H1 (cell line): ENCODE results near the gene DYNLT2. TPM values are rescaled to one million over a fixed set of nuclear protein-coding genes. Genes with fewer than 3 reads are reported as not detected.

Source experiments
- CTCF ChIA-PET: fragments of 300-600 bp; sonication (Branson Sonifier 250); formaldehyde crosslinking; loops from one replicate; lab custom pipeline; 2021; ENCODE audit not compliant: partially characterized antibody; lab: Charles Lee
- POLR2A ChIA-PET: fragments of 300-600 bp; sonication (Branson Sonifier 250); formaldehyde crosslinking; loops from one replicate; lab custom pipeline; 2021; ENCODE audit warnings: inconsistent platforms; ENCODE audit not compliant: partially characterized antibody; lab: Charles Lee
- DNase-seq, 2 experiments: peaks; one replicate each; pipeline versions ENCODE4 v3.0.0 to v3.0.0-alpha.2; 2010 to 2022; ENCODE audit warnings: low spot score in 2 of 2, low read depth in 1 of 2, mixed read lengths in 1 of 2
- FAIRE-seq: peaks from 2 replicates; lab custom pipeline; 2011; peaks lifted over from hg19 to GRCh38; lab: Jason Lieb, UNC
- H2AFZ ChIP-seq: 2 replicates; pipeline ENCODE4 v1.8.1; 2012; ENCODE audit warnings: low read length, inconsistent platforms
- H2AK5ac ChIP-seq: 2 replicates; pipeline ENCODE4 v1.6.1; 2013; ENCODE audit warnings: low read depth, low read length
- H2BK120ac ChIP-seq: replicated peaks from 2 replicates; pipeline ENCODE3; 2013; ENCODE audit warnings: low read depth, low read length, inconsistent platforms
- H2BK12ac ChIP-seq: 2 replicates; pipeline ENCODE4 v1.6.1; 2013; ENCODE audit warnings: low read depth, low read length
- H2BK15ac ChIP-seq: 2 replicates; pipeline ENCODE4 v1.6.1; 2013; ENCODE audit warnings: low read length
- H2BK20ac ChIP-seq: 2 replicates; pipeline ENCODE4 v1.6.1; 2013; ENCODE audit warnings: low read length
- H2BK5ac ChIP-seq: 2 replicates; pipeline ENCODE4 v1.6.1; 2013; ENCODE audit warnings: low read depth, low read length
- H3K14ac ChIP-seq: 2 replicates; pipeline ENCODE4 v1.6.1; 2013; ENCODE audit warnings: inconsistent platforms; ENCODE audit not compliant: insufficient read length
- H3K18ac ChIP-seq: 2 replicates; pipeline ENCODE4 v1.6.1; 2013; ENCODE audit warnings: low read length; ENCODE audit errors: extremely low read depth
- H3K23ac ChIP-seq: 2 replicates; pipeline ENCODE4 v1.6.1; 2013; ENCODE audit warnings: inconsistent platforms; ENCODE audit not compliant: insufficient read length
- H3K23me2 ChIP-seq: 2 replicates; pipeline ENCODE4 v1.6.1; 2013; ENCODE audit warnings: low read depth, low read length
- H3K27ac ChIP-seq: 2 replicates; pipeline ENCODE4 v1.6.1; 2011; ENCODE audit warnings: low read depth, low read length, inconsistent platforms
- H3K27me3 ChIP-seq, 4 experiments: replicated peaks in 1 of 4; 1 replicate in 1 of 4; 2 replicates in 3 of 4; pipeline versions ENCODE4 v1.6.1 to v1.8.1; 2011 to 2013; ENCODE audit warnings: low read length in 3 of 4, mild to moderate bottlenecking in 3 of 4, inconsistent platforms in 2 of 4, mixed read lengths in 2 of 4, moderate library complexity in 1 of 4; ENCODE audit not compliant: control insufficient read depth in 3 of 4, insufficient read depth in 3 of 4; ENCODE audit errors: extremely low read depth in 1 of 4
- H3K36me3 ChIP-seq, 4 experiments: 2 replicates each; pipeline versions ENCODE4 v1.6.1 to v1.8.1; 2011 to 2013; ENCODE audit warnings: mild to moderate bottlenecking in 4 of 4, low read length in 3 of 4, moderate library complexity in 2 of 4, control low read depth in 1 of 4, inconsistent platforms in 1 of 4; ENCODE audit not compliant: insufficient read depth in 4 of 4, control insufficient read depth in 2 of 4
- H3K4ac ChIP-seq: replicated peaks from 2 replicates; pipeline ENCODE3; 2013; ENCODE audit warnings: low read length, low read depth, mixed read lengths, inconsistent platforms; ENCODE audit not compliant: insufficient read length
- H3K4me1 ChIP-seq, 4 experiments: replicated peaks in 1 of 4; 1 replicate in 1 of 4; 2 replicates in 3 of 4; pipeline versions ENCODE4 v1.6.1 to v1.8.1; 2011 to 2013; ENCODE audit warnings: low read length in 3 of 4, inconsistent platforms in 2 of 4, mixed read lengths in 1 of 4; ENCODE audit not compliant: insufficient read depth in 4 of 4, control insufficient read depth in 3 of 4
- H3K4me2 ChIP-seq, 2 experiments: 2 replicates each; pipeline versions ENCODE4 v1.6.1 to v1.8.1; 2011 to 2013; ENCODE audit warnings: low read depth in 2 of 2, low read length in 2 of 2, control low read depth in 1 of 2, inconsistent platforms in 1 of 2, mild to moderate bottlenecking in 1 of 2; ENCODE audit not compliant: insufficient read depth in 1 of 2
- H3K4me3 ChIP-seq, 4 experiments: fragments of 200-600, 300-600 bp in 1 of 4; sonication (generic), shearing (Covaris generic), sonication (Bioruptor Twin) in 1 of 4; 2 replicates each; pipeline versions ENCODE4 v1.5.1 to v1.8.1; 2011 to 2016; ENCODE audit warnings: low read length in 4 of 4, low read depth in 3 of 4, control low read depth in 2 of 4, inconsistent platforms in 2 of 4, mild to moderate bottlenecking in 2 of 4, mixed read lengths in 1 of 4, moderate library complexity in 1 of 4; ENCODE audit not compliant: insufficient read depth in 2 of 4; ENCODE audit errors: extremely low read depth in 1 of 4
- H3K56ac ChIP-seq: replicated peaks from 2 replicates; pipeline ENCODE3; 2013; ENCODE audit warnings: low read depth, mild to moderate bottlenecking, mixed read lengths, low read length, inconsistent platforms; ENCODE audit not compliant: insufficient read length
- H3K79me1 ChIP-seq: 2 replicates; pipeline ENCODE4 v1.6.1; 2013; ENCODE audit warnings: low read depth, low read length, control low read depth
- H3K79me2 ChIP-seq, 2 experiments: 2 replicates each; pipeline versions ENCODE4 v1.6.1 to v1.8.1; 2012 to 2013; ENCODE audit warnings: low read length in 2 of 2, mild to moderate bottlenecking in 2 of 2, inconsistent platforms in 1 of 2; ENCODE audit not compliant: insufficient read depth in 2 of 2, control insufficient read depth in 1 of 2
- H3K9ac ChIP-seq, 4 experiments: replicated peaks in 1 of 4; 1 replicate in 1 of 4; 2 replicates in 3 of 4; pipeline versions ENCODE4 v1.6.1 to v1.8.1; 2011 to 2013; ENCODE audit warnings: low read depth in 3 of 4, low read length in 3 of 4, control low read depth in 2 of 4, mild to moderate bottlenecking in 2 of 4, moderate library complexity in 2 of 4, inconsistent platforms in 1 of 4; ENCODE audit errors: extremely low read depth in 1 of 4
- H3K9me3 ChIP-seq, 2 experiments: 2 replicates each; pipeline versions ENCODE4 v1.6.1 to v1.8.1; 2012 to 2013; ENCODE audit warnings: mild to moderate bottlenecking in 2 of 2, moderate library complexity in 2 of 2, control low read depth in 1 of 2, inconsistent platforms in 1 of 2, low read depth in 1 of 2, low read length in 1 of 2, mixed read lengths in 1 of 2; ENCODE audit not compliant: insufficient read depth in 2 of 2
- H4K20me1 ChIP-seq, 2 experiments: replicated peaks in 1 of 2; 2 replicates each; pipeline versions ENCODE3 to v1.8.1; 2011 to 2013; ENCODE audit warnings: inconsistent platforms in 2 of 2, low read length in 2 of 2, mild to moderate bottlenecking in 1 of 2; ENCODE audit not compliant: insufficient read depth in 2 of 2, control insufficient read depth in 1 of 2
- H4K5ac ChIP-seq: 2 replicates; pipeline ENCODE4 v1.6.1; 2013; ENCODE audit warnings: low read length, low read depth, mixed read lengths, inconsistent platforms; ENCODE audit not compliant: insufficient read length
- H4K8ac ChIP-seq: 2 replicates; pipeline ENCODE4 v1.8.0; 2013; ENCODE audit warnings: mild to moderate bottlenecking, moderate library complexity, low read length, inconsistent platforms; ENCODE audit not compliant: insufficient read depth; ENCODE audit errors: extremely low read depth
- H4K91ac ChIP-seq: replicated peaks from 2 replicates; pipeline ENCODE3; 2013; ENCODE audit warnings: low read length, mixed read lengths, inconsistent platforms; ENCODE audit not compliant: insufficient read length
- BRCA1 ChIP-seq: IDR thresholded peaks from 2 replicates; pipeline ENCODE4 v1.6.1; 2012; ENCODE audit warnings: low read depth, low read length, improper control_type of control experiment
- CHD1 ChIP-seq: IDR thresholded peaks from 2 replicates; pipeline ENCODE4 v1.6.1; 2012; ENCODE audit warnings: low read depth, low read length, improper control_type of control experiment
- GTF2F1 ChIP-seq: IDR thresholded peaks from 2 replicates; pipeline ENCODE4 v1.6.1; 2012; ENCODE audit warnings: low read depth, low read length, improper control_type of control experiment, borderline replicate concordance
- JUND ChIP-seq: IDR thresholded peaks from 2 replicates; pipeline ENCODE4 v1.6.1; 2011; ENCODE audit warnings: mild to moderate bottlenecking, improper control_type of control experiment, low read length
- KDM1A ChIP-seq: fragments of 200-600, 300-600 bp; sonication (generic); IDR thresholded peaks from 2 replicates; pipeline ENCODE4 v1.7.1; 2016; ENCODE audit warnings: mild to moderate bottlenecking, low read length, borderline replicate concordance
- KDM4A ChIP-seq: IDR thresholded peaks from one replicate; pipeline ENCODE4 v1.7.1; 2012; ENCODE audit warnings: low read depth, mild to moderate bottlenecking, moderate library complexity, low read length, inconsistent platforms; ENCODE audit not compliant: severe bottlenecking
- MAFK ChIP-seq: IDR thresholded peaks from 2 replicates; pipeline ENCODE4 v1.6.1; 2012; ENCODE audit warnings: low read depth, mild to moderate bottlenecking, improper control_type of control experiment, low read length
- RXRA ChIP-seq: IDR thresholded peaks from 2 replicates; pipeline ENCODE4 v1.6.1; 2011; ENCODE audit warnings: low read depth, mild to moderate bottlenecking, low read length, moderate library complexity; ENCODE audit not compliant: insufficient read depth
- SIRT6 ChIP-seq: IDR thresholded peaks from one replicate; pipeline ENCODE4 v1.7.1; 2012; ENCODE audit warnings: low read length, inconsistent platforms
- TAF1 ChIP-seq: IDR thresholded peaks from 2 replicates; pipeline ENCODE4 v1.6.1; 2011; ENCODE audit warnings: mild to moderate bottlenecking, low read depth, low read length
- TBP ChIP-seq: IDR thresholded peaks from 2 replicates; pipeline ENCODE4 v1.6.1; 2011; ENCODE audit warnings: low read depth, low read length, improper control_type of control experiment
- TEAD4 ChIP-seq: IDR thresholded peaks from 2 replicates; pipeline ENCODE4 v1.6.1; 2012; ENCODE audit warnings: low read depth, low read length, inconsistent platforms, mixed read lengths
- ZNF274 ChIP-seq: IDR thresholded peaks from 2 replicates; pipeline ENCODE4 v1.7.0; 2012; ENCODE audit warnings: low read length, borderline replicate concordance; ENCODE audit errors: extremely low read depth
- WGBS, 2 experiments: shearing (Covaris generic) in 1 of 2; methylation state at CpG; one replicate each; pipeline versions ENCODE4 v1.1.6 to v1.1.7; 2013 to 2015; ENCODE audit warnings: low lambda C conversion rate in 2 of 2, mixed read lengths in 2 of 2, inconsistent platforms in 1 of 2, low coverage in 1 of 2, missing lambda C conversion rate in 1 of 2; ENCODE audit not compliant: insufficient replicate concordance in 2 of 2, insufficient coverage in 1 of 2, insufficient read length in 1 of 2; ENCODE audit errors: extremely low coverage in 1 of 2, missing lambda C conversion rate in 1 of 2; 5-methylcytosine and 5-hydroxymethylcytosine counted together
- polyA plus RNA-seq, 7 experiments: library from polyadenylated mRNA; depleted of rRNA in 3 of 7; stranded (reverse) in 5 of 7; unstranded in 2 of 7; fragments of >200 nt in 5 of 7; fragments of 200-250 nt in 2 of 7; gene quantifications; 1 replicate in 5 of 7; 2 replicates in 1 of 7; 4 replicates in 1 of 7; pipeline versions ENCODE4 v1.2.1 to v1.2.3, GENCODE V29; 2011 to 2013; ENCODE audit warnings: missing spikeins in 2 of 7, mixed read lengths in 2 of 7
- total RNA-seq: library from RNA; stranded (reverse); fragmentation: NEBNext Ultra II Directional; extraction: Animal tissue kit (Norgen Biotek cat#: 25700); gene quantifications from 2 replicates; pipeline ENCODE4 v1.2.1, GENCODE V29; 2021

DYNLT2 gene
- total and polyA plus RNA-seq, 2 of the 8 experiments (the other 6 are each of a cell fraction or from before 2014, with no cell fraction given) = 0.48 to 1.8 TPM

GRCh38 chr6:169766921-169767736, 15.8 kb upstream of the DYNLT2 start:
- H3K14ac ChIP-seq = no peak overlapping the region
- DNase-seq = no peak
- H2AK5ac ChIP-seq = no peak overlapping the region
- no peak overlapping the region for H3K18ac ChIP-seq
- no peak overlapping the region for H4K91ac ChIP-seq
- no peaks in the 10 kb centered on the region for H3K79me1 ChIP-seq
- H3K23ac ChIP-seq = no peak overlapping the region
- H3K4me2 ChIP-seq = no peak overlapping the region
- WGBS, 2 experiments = 91% methylated on average over 13 of the region's 13 CpGs; no CpG with 5 or more reads in 1 of the 2 experiments
- H3K27ac ChIP-seq = no peak overlapping the region
- peaks cover 2% of the 10 kb centered on the region; the same call in 1 of the 2 replicates for H3K23me2 ChIP-seq
- H2BK15ac ChIP-seq = no peak overlapping the region
- H3K9me3 ChIP-seq = no peaks in the 10 kb centered on the region
- no peak overlapping the region for H2BK12ac ChIP-seq
- H4K5ac ChIP-seq = no peak overlapping the region
- 0 out of 7 replicates have a peak, but pooled peaks cover 0 to 4% (median 0%) of the 10 kb centered on the region in 4 experiments for H3K4me1 ChIP-seq
- H3K36me3 ChIP-seq = peaks cover 0 to 12% (median 1%) of the 10 kb centered on the region in 4 experiments; a peak in 3 of 8 replicates
- H3K9ac ChIP-seq = no peak overlapping the region
- H2AFZ ChIP-seq = no peak overlapping the region
- H4K8ac ChIP-seq = no peak overlapping the region
- no peak overlapping the region for H2BK5ac ChIP-seq
- POLR2A ChIA-PET = interaction anchor here (0.7 to 2.1 kb wide), 2 partner anchors 16 to 32 kb away, joined by 3 to 8 read pairs; partner anchors contain the start of genes DYNLT2 and ERMARD
- H2BK20ac ChIP-seq = no peak overlapping the region
- H3K79me2 ChIP-seq = no peaks in the 10 kb centered on the region; a peak in 1 of 4 replicates
- no peaks in the 10 kb centered on the region for H3K27me3 ChIP-seq
- FAIRE-seq = no peak
- H4K20me1 ChIP-seq = peaks cover 2 to 3% of the 10 kb centered on the region in 2 experiments
- H3K4ac ChIP-seq = no peak overlapping the region
- H2BK120ac ChIP-seq = no peak overlapping the region
- CTCF ChIA-PET = interaction anchor here (1.1 kb wide), 1 partner anchor 12 kb away, joined by 4 read pairs; no protein-coding TSS in a partner anchor
- H3K4me3 ChIP-seq = no peak overlapping the region
- H3K56ac ChIP-seq = peak overlapping the region; percentile 33
- TF ChIP-seq ZNF274 (no peak), TAF1 (no peak), MAFK (no peak), GTF2F1 (no peak), TEAD4 (no peak), KDM4A (no peak), CHD1 (no peak), KDM1A (no peak), SIRT6 (no peak), RXRA (no peak), JUND (no peak), TBP (no peak), BRCA1 (no peak)
